PC-3 (cell line): Measurements from ENCODE around the gene GALNT10. TPM values are rescaled to one million over a fixed set of nuclear protein-coding genes. Genes with fewer than 3 reads are reported as not detected.
"Not testable (repeated sequence)": the region's sequence is repeated elsewhere in the genome, so short reads cannot be mapped to it uniquely, and the experiment has no call there.

ENCODE experiments used
- ATAC-seq: fragments of 200-7000 bp; cut with Tn5 transposase; 2 replicates; pipeline ENCODE4 v1.9.1; 2020; ENCODE audit warnings: mild to moderate bottlenecking, moderate library complexity
- BruUV-seq: library from RNA; stranded (reverse); fragments of 400-500 nt; replicated peaks from 2 replicates; lab custom pipeline; 2021; lab: Mats Ljungman, UMichigan
- CTCF ChIA-PET: fragments of 300-600 bp; sonication (Branson Sonifier 250); formaldehyde crosslinking; loops from one replicate; lab custom pipeline; 2022; ENCODE audit warnings: antibody characterized with exemption; lab: Charles Lee
- POLR2A ChIA-PET: fragments of 300-600 bp; sonication (Branson Sonifier 250); formaldehyde crosslinking; loops from one replicate; lab custom pipeline; 2022; ENCODE audit warnings: antibody characterized with exemption; ENCODE audit not compliant: unreplicated experiment; lab: Charles Lee
- DNase-seq: peaks from one replicate; pipeline ENCODE4 v3.0.0-alpha.2; 2015
- H2AFZ ChIP-seq: fragments of 300-600 bp; sonication (generic); 2 replicates; pipeline ENCODE4 v1.6.0; 2016; ENCODE audit warnings: antibody characterized with exemption, low read length
- H3F3A ChIP-seq: fragments of 300-600 bp; sonication (generic); one replicate; pipeline ENCODE4 v1.6.0; 2017; ENCODE audit warnings: antibody characterized with exemption, low read length, control low read depth, mild to moderate bottlenecking; ENCODE audit not compliant: unreplicated experiment
- H3K27ac ChIP-seq: fragments of 300-600 bp; sonication (generic); 2 replicates; pipeline ENCODE4 v1.5.1; 2016; ENCODE audit warnings: mild to moderate bottlenecking, low read length
- H3K27me3 ChIP-seq: fragments of 300-600 bp; sonication (generic); 2 replicates; pipeline ENCODE4 v1.6.1; 2016; ENCODE audit warnings: low read length, mixed read lengths
- H3K36me3 ChIP-seq: fragments of 300-600 bp; sonication (generic); 2 replicates; pipeline ENCODE4 v1.6.1; 2016; ENCODE audit warnings: low read depth, mixed run types, low read length, mixed read lengths
- H3K4me1 ChIP-seq: fragments of 300-600 bp; sonication (generic); 2 replicates; pipeline ENCODE4 v1.5.1; 2016; ENCODE audit warnings: low read length; ENCODE audit not compliant: insufficient read depth
- H3K4me2 ChIP-seq: fragments of 300-600 bp; sonication (generic); 2 replicates; pipeline ENCODE4 v1.6.0; 2016; ENCODE audit warnings: low read length
- H3K4me3 ChIP-seq: fragments of 300-600 bp; sonication (generic); 2 replicates; pipeline ENCODE4 v1.5.1; 2016; ENCODE audit warnings: mild to moderate bottlenecking, low read length, mixed read lengths
- H3K79me2 ChIP-seq: fragments of 300-600 bp; sonication (generic); 2 replicates; pipeline ENCODE4 v1.6.1; 2017; ENCODE audit warnings: low read length, mixed read lengths
- H3K9ac ChIP-seq: fragments of 300-600 bp; sonication (generic); 2 replicates; pipeline ENCODE4 v1.6.0; 2016; ENCODE audit warnings: mild to moderate bottlenecking, low read length
- H3K9me2 ChIP-seq: fragments of 300-600 bp; sonication (generic); replicated peaks from 2 replicates; pipeline ENCODE4 v1.6.1; 2016; ENCODE audit warnings: mixed run types, low read length, mixed read lengths
- H3K9me3 ChIP-seq: fragments of 300-600 bp; sonication (generic); 2 replicates; pipeline ENCODE4 v1.6.1; 2016; ENCODE audit warnings: low read length, mixed read lengths
- H4K20me1 ChIP-seq: fragments of 300-600 bp; sonication (generic); 2 replicates; pipeline ENCODE4 v1.6.1; 2016; ENCODE audit warnings: low read length, mixed read lengths
- EZH2 ChIP-seq: fragments of 300-600 bp; sonication (generic); IDR thresholded peaks from one replicate; pipeline ENCODE4 v1.6.1; 2017; ENCODE audit warnings: antibody characterized with exemption, mild to moderate bottlenecking, low read length; ENCODE audit not compliant: unreplicated experiment
- EZH2phosphoT487 ChIP-seq: fragments of 300-600 bp; sonication (generic); IDR thresholded peaks from 2 replicates; pipeline ENCODE4 v1.6.1; 2018; ENCODE audit warnings: mild to moderate bottlenecking, antibody characterized with exemption, low read length, borderline replicate concordance
- intact Hi-C: fragments of 100-400 bp; cut with micrococcal nuclease; formaldehyde crosslinking; loops from 2 replicates; pipeline ENCODE4 v1.9.0; 2023
- total RNA-seq: library from RNA; depleted of rRNA; stranded (reverse); fragments of >200 nt; gene quantifications from 2 replicates; pipeline ENCODE4 v1.2.3, GENCODE V29; 2014
- TF ChIP-seq, protein P1 (sequence below): fragments of 300-600 bp; sonication (generic); conservative IDR thresholded peaks from 2 replicates; pipeline ENCODE4 v1.5.1; 2017; ENCODE audit warnings: antibody characterized with exemption, low read depth, mild to moderate bottlenecking, low read length

Gene GALNT10
- total RNA-seq, 1 experiment from 2014 or later: 46.2 TPM

DNA sequence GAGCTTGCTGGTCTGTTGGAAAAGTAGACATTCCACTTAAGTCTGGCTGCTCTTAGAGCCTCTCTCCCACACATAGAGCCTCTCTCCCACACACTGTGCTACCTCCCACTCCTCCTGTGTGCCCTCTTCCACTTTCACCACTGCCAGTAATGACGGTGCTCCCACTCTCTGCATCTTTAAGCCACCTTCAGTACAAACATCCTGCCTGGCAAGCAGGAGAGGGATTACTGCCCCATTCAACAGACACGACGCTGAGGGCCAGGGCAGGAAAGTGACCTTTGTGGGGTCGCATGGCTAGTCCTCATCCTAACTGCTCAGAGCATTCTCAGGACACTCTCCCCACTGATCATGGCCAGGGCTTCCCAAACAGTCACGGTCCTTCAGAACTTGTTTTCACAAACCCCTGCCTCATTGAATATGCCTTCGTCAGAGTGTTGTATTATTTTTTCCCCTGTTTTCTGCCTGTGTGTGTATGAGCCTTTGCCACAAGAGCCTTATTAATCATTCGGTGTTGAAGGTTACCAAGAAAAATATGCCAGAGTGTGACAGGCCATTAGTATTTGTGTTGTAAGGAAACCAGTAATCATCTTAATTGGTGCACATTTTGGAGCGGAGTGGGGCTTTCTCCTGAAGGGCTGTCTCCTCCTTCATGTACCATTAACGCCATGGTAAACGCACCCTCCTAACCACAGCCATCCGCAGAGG lies 168.1 kb downstream of the GALNT10 start:
- Histone ChIP-seq H3F3A (no peaks in the 10 kb centered on the region), H3K4me2 (no peak overlapping the region), H3K9me2 (no peaks in the 10 kb centered on the region), H3K36me3 (no peaks in the 10 kb centered on the region), H2AFZ (no peak overlapping the region), H3K27ac (no peak overlapping the region), H4K20me1 (no peaks in the 10 kb centered on the region), H3K79me2 (no peaks in the 10 kb centered on the region), H3K4me1 (peaks cover 16% of the 10 kb centered on the region), H3K9ac (no peak overlapping the region), H3K4me3 (no peak overlapping the region), H3K27me3 (no peaks in the 10 kb centered on the region), H3K9me3 (no peaks in the 10 kb centered on the region)
- POLR2A ChIA-PET: no interaction called here
- BruUV-seq: no TSS peak
- no peak for DNase-seq
- CTCF ChIA-PET: no interaction called here
- no peak for ATAC-seq
- intact Hi-C loops: no loop called here
- TF ChIP-seq, protein P1, sequence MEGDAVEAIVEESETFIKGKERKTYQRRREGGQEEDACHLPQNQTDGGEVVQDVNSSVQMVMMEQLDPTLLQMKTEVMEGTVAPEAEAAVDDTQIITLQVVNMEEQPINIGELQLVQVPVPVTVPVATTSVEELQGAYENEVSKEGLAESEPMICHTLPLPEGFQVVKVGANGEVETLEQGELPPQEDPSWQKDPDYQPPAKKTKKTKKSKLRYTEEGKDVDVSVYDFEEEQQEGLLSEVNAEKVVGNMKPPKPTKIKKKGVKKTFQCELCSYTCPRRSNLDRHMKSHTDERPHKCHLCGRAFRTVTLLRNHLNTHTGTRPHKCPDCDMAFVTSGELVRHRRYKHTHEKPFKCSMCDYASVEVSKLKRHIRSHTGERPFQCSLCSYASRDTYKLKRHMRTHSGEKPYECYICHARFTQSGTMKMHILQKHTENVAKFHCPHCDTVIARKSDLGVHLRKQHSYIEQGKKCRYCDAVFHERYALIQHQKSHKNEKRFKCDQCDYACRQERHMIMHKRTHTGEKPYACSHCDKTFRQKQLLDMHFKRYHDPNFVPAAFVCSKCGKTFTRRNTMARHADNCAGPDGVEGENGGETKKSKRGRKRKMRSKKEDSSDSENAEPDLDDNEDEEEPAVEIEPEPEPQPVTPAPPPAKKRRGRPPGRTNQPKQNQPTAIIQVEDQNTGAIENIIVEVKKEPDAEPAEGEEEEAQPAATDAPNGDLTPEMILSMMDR: no peak
- TF ChIP-seq EZH2phosphoT487: no peak
- TF ChIP-seq EZH2: no peak

GRCh38 chr5:154359221-154359573 lies 168.7 kb downstream of the GALNT10 start:
- Histone ChIP-seq H3K79me2 (no peaks in the 10 kb centered on the region), H3K27me3 (no peaks in the 10 kb centered on the region), H4K20me1 (no peaks in the 10 kb centered on the region), H3K4me2 (no peak overlapping the region), H3K4me1 (peaks cover 18% of the 10 kb centered on the region), H2AFZ (no peak overlapping the region), H3F3A (no peaks in the 10 kb centered on the region), H3K9me3 (no peaks in the 10 kb centered on the region), H3K4me3 (no peak overlapping the region), H3K36me3 (no peaks in the 10 kb centered on the region), H3K9ac (no peak overlapping the region), H3K9me2 (no peaks in the 10 kb centered on the region), H3K27ac (no peak overlapping the region)
- BruUV-seq: no TSS peak
- DNase-seq: no peak
- intact Hi-C loops: no loop called here
- no peak for ATAC-seq
- ChIA-PET CTCF (no interaction called here), POLR2A (no interaction called here)
- TF ChIP-seq EZH2: no peak
- no peak for TF ChIP-seq EZH2phosphoT487
- TF ChIP-seq, protein P1: no peak

DNA sequence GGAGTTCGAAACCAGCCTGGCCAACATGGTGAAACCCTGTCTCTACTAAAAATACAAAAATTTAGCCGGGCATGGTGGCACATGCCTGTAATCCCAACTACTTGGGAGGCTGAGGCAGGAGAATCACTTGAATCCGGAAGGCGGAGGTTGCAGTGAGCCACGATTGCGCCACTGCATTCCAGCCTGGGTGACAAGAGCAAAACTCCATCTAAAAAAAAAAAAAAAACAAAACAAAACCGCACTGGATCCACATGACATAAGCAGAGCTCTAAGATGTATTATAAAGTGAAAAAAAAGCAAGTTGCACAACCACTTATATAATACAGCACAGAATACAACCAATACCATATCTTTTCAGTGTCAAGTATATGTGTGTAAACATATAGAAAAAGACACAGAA lies 169.7 kb downstream of the GALNT10 start:
- H3K9ac ChIP-seq, H3K79me2 ChIP-seq, H3K27ac ChIP-seq, CTCF ChIA-PET, H3K36me3 ChIP-seq, DNase-seq, H3F3A ChIP-seq, POLR2A ChIA-PET, ATAC-seq, intact Hi-C loops, BruUV-seq, H3K27me3 ChIP-seq, H3K9me3 ChIP-seq, H3K4me2 ChIP-seq, H3K4me3 ChIP-seq, H2AFZ ChIP-seq, H4K20me1 ChIP-seq, H3K9me2 ChIP-seq: not testable (repeated sequence)
- peaks cover 28% of the 10 kb centered on the region for H3K4me1 ChIP-seq
